Vagina (tissue), 2 donors: ENCODE results near the gene ARMH4.

Experiments
- CTCF ChIP-seq, 3 experiments: fragments of 450-650 bp in 2 of 3; fragments of 200-600 bp in 1 of 3; sonication (generic) in 1 of 3; IDR thresholded peaks; one replicate each; pipeline ENCODE4 v1.5.1; 2017 to 2019; ENCODE audit warnings: antibody characterized with exemption in 3 of 3, mild to moderate bottlenecking in 2 of 3, moderate library complexity in 2 of 3
- POLR2A ChIP-seq, 2 donors: fragments of 450-650 bp; IDR thresholded peaks; one replicate each; pipeline ENCODE4 v1.6.1; 2017; ENCODE audit warnings: antibody characterized with exemption in 2 of 2, mild to moderate bottlenecking in 2 of 2, moderate library complexity in 2 of 2
- POLR2AphosphoS5 ChIP-seq, 2 donors: sonication (generic); formaldehyde crosslinking; IDR thresholded peaks; one replicate each; pipeline ENCODE4 v1.9.0; 2017; ENCODE audit warnings: antibody characterized with exemption in 2 of 2, mild to moderate bottlenecking in 2 of 2, low read depth in 1 of 2; ENCODE audit not compliant: insufficient read depth in 1 of 2

DNA sequence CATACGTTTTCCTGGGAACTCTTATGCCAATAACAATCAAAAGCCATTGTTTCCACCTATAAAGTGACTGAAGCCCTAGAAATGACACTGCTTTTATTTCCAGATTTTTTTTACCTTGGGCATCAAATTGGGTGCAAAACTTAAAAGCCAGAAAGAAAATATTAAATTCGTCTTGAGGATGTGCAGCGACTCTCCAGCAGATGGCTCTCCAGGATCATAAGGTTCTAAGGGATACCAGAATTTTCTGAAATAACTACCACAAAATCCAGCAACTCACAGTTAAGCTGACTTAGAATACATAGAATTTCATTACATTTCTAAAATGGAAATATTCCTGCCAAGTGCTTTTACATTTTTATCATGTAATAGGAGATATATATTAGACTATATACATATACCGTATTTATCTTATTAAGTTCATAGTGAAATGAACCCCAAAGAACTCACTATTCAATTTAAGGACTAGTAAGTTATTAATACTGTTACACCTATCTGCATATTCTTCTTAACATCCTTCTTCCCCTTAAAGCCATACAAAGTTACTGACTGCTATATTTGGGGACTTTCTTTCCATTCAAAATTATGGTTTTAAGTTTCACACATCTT, 44.0 kb downstream of the ARMH4 start:
- peak; percentile 25 to 65 (median 61) for TF ChIP-seq CTCF (IDR thresholded peaks at IDR 0.05)
- TF ChIP-seq POLR2AphosphoS5 (IDR thresholded peaks at IDR 0.05; ENCODE audit: insufficient read depth in 1 of 2, low read depth in 1 of 2), result peak in 1 of 2 donors; percentile 15
- no peak for TF ChIP-seq POLR2A (IDR thresholded peaks at IDR 0.05)
